Activated naive CD8-positive, alpha-beta T cell treated with anti-CD3 and anti-CD28 coated beads, Interleukin-2, amount 10 ng/mL, durations not matched to agents 7 days and 5 days (primary cell): ENCODE data around the gene WNT16. TPM values are rescaled to one million over a fixed set of nuclear protein-coding genes. Genes with fewer than 3 reads are reported as not detected.

Source experiments
- ATAC-seq: fragments of 150-1000 bp; cut with Tn5 transposase; one replicate; pipeline ENCODE4 v1.10.0; 2021; ENCODE audit warnings: low read depth, moderate library complexity
- POLR2A ChIA-PET: fragments of 350-600 bp; sonication (Branson Sonifier 250); formaldehyde crosslinking; loops from one replicate; lab custom pipeline; 2021; ENCODE audit warnings: antibody characterized with exemption; lab: Charles Lee
- DNase-seq: peaks from one replicate; pipeline ENCODE4 v3.0.0; 2021
- H3K27ac Mint-ChIP-seq: one replicate; pipeline ENCODE4 v1.8.0; 2022; ENCODE audit warnings: mild to moderate bottlenecking, mixed read lengths
- H3K27me3 Mint-ChIP-seq: one replicate; pipeline ENCODE4 v1.8.0; 2022; ENCODE audit warnings: mild to moderate bottlenecking, moderate library complexity, mixed read lengths
- H3K36me3 Mint-ChIP-seq: one replicate; pipeline ENCODE4 v1.8.0; 2021; ENCODE audit warnings: mild to moderate bottlenecking, mixed read lengths
- H3K4me1 Mint-ChIP-seq: one replicate; pipeline ENCODE4 v1.8.0; 2021; ENCODE audit warnings: mixed read lengths
- H3K4me3 Mint-ChIP-seq: one replicate; pipeline ENCODE4 v1.8.0; 2022; ENCODE audit warnings: mild to moderate bottlenecking, moderate library complexity, mixed read lengths
- H3K9me3 Mint-ChIP-seq: one replicate; pipeline ENCODE4 v1.8.0; 2021; ENCODE audit warnings: mixed read lengths
- total RNA-seq, 2 experiments: library from RNA; stranded (reverse); gene quantifications; one replicate each; pipeline ENCODE4 v1.2.3, GENCODE V29; 2021

The WNT16 gene
- total RNA-seq, 2 experiments from 2014 or later, result not detected

DNA sequence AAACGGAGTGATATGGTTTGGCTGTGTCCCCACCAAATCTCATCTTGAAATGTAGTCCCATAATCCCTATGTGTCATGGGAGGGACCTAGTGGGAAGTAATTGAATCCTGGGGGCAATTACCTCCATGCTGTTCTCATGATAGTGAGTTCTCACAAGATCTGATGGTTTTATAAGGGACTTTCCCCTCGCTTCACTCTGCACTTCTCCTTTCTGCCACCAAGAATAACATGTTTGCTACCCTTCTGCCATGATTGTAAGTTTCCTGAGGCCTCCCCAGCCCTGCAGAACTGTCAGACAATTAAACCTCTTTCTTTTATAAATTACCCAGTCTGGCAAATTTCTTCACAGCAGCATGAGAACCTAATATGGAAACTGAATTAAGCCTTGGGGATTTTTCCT is 48.2 kb downstream of the WNT16 start:
- Mint-ChIP-seq H3K27ac (no peak overlapping the region), H3K4me1 (peaks cover 8% of the 10 kb centered on the region), H3K9me3 (no peaks in the 10 kb centered on the region), H3K27me3 (no peaks in the 10 kb centered on the region), H3K36me3 (peaks cover 16% of the 10 kb centered on the region), H3K4me3 (no peak overlapping the region)
- POLR2A ChIA-PET, result no interaction called here
- ATAC-seq, result no peak
- no peak for DNase-seq

DNA sequence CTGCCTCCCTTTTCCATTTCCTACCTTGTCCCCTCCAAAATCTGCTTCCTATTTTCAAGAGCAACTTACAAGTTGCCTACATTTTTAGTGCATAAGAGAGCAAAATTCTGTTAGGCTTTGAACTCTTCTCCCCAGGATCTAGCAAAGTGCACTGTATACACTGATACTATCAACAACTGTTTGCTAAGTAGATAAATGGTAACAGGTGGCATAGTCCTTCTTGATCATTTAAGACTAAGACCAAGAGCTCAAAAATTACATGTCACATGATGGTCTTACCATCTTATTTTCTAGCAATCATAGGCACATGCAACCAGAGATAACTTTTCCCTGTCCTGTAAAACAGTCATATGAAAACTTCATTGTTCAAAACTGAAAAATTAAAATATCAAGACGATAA is 51.1 kb downstream of the WNT16 start:
- no peak for ATAC-seq
- Mint-ChIP-seq H3K4me1 (peaks cover 11% of the 10 kb centered on the region), H3K27me3 (no peaks in the 10 kb centered on the region), H3K27ac (no peak overlapping the region), H3K36me3 (peaks cover 12% of the 10 kb centered on the region), H3K4me3 (no peak overlapping the region), H3K9me3 (no peaks in the 10 kb centered on the region)
- no peak for DNase-seq
- POLR2A ChIA-PET, result no interaction called here

DNA sequence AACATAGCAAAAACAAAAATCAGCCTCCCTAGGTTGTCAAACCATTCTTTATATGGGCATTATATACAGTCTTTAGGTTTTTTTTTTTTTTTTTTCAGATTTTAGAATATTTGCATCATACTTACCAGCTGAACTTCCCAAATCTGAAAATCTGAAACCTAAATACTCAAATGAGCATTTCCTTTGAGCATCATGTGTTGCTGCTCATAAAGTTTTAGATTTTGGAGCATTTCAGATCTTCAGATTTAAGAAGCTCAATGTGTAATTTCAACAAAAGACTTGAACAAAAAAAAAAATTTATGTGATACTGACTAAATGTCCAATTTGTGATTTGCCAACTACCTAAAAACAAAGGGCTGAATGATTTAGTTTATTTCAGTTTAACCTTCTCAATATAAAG is 53.7 kb downstream of the WNT16 start:
- no peak for DNase-seq
- no peak overlapping the region for H3K27ac Mint-ChIP-seq
- ATAC-seq, result no peak
- H3K4me3 Mint-ChIP-seq, result no peak overlapping the region
- no peaks in the 10 kb centered on the region for H3K27me3 Mint-ChIP-seq
- no peaks in the 10 kb centered on the region for H3K9me3 Mint-ChIP-seq
- H3K36me3 Mint-ChIP-seq, result peaks cover 8% of the 10 kb centered on the region
- peaks cover 24% of the 10 kb centered on the region for H3K4me1 Mint-ChIP-seq
- POLR2A ChIA-PET, result no interaction called here

DNA sequence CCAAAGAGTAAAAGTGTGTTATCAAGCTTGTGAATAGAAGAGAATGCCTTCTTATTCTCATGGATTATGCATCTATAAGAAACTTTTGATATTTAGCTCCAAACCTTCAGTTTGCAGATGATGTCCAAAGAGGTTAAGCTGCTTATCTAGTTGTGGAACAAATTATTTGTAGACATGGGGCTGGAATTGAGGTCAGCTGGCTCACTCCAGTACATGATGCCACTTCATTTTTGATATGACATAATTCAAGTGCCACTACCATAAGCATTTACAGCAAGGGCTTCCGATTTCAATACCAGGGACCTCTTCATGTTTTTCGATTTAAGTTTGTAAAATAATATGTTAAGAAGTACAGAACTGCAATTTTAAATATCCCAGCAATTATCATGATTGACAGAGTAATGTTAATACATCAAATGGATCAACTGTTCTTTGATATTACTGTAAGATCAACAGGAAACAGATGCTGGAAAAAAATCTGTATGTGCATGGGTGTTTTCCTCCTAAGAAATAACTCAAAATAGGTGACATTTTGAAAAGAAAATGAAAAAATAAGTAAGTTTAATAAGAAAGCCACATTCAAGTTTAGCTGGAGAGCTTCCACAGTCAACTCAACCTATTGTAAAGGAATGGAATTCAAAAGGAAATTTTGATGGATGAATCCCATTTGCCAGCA is 54.6 kb downstream of the WNT16 start:
- no peak overlapping the region for H3K4me3 Mint-ChIP-seq
- POLR2A ChIA-PET, result interaction anchor here (1.4 kb wide), 1 partner anchor 12 kb away, joined by 3 read pairs; no protein-coding TSS in a partner anchor
- ATAC-seq (no peak), DNase-seq (no peak)
- H3K27me3 Mint-ChIP-seq, result no peaks in the 10 kb centered on the region
- H3K4me1 Mint-ChIP-seq, result peaks cover 24% of the 10 kb centered on the region
- H3K27ac Mint-ChIP-seq, result no peak overlapping the region
- no peaks in the 10 kb centered on the region for H3K9me3 Mint-ChIP-seq
- peaks cover 6% of the 10 kb centered on the region for H3K36me3 Mint-ChIP-seq

DNA sequence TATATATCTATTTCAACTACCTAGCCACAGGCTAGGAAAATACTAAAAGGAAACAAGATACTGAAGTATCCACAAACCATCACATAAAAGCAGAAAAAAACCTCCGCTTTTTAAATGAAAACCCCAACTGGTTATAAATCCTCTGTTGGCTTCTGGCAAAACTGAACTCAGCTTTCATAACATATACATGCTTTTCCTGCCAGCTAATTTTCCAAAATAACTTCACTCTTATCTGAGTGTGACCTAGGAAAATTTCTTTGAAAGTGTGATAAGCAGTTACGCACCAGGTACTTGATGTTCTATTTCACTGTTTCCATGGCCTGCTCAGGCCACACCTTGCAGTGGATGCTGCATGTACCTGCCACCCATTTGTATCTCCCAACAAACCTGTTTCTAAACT is 55.5 kb downstream of the WNT16 start:
- Mint-ChIP-seq H3K4me1 (peaks cover 24% of the 10 kb centered on the region), H3K27ac (no peak overlapping the region), H3K36me3 (peaks cover 6% of the 10 kb centered on the region)

DNA sequence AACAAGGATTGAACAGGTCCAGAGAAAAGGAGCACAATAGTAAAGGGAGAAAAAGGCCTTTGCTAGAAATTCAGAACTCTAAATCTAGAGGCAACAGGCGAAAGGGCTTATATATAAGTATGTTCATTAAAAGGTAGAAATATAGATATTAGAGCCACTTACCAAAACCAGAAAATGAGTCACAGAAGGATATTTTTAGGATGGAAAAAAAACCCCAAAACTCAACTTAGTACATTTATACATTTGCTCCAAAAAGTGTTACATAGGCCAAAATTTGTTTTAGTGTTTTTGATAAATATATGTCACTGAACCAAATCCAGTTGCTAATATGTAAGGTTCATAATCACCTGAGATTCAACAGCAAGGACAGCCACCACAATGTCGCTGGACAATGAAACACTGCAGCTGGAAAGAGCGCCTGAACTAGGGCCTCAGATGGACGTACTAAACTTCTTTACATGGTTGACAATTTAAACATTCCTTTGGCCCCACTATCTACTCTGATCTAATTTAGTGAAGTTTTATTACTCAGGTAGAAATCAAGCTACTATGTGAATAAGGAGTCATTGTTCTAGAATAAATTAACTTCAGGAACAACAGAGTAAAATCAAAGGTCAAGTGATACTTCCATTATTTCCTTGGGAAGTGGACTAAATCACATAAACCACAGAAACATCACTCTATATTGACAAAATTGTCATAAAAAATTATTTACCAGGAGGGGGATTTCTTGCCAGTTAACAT is 56.4 kb downstream of the WNT16 start:
- Mint-ChIP-seq H3K4me3 (no peak overlapping the region), H3K36me3 (peaks cover 6% of the 10 kb centered on the region), H3K4me1 (peaks cover 26% of the 10 kb centered on the region), H3K27ac (no peak overlapping the region), H3K9me3 (no peaks in the 10 kb centered on the region), H3K27me3 (no peaks in the 10 kb centered on the region)
- ATAC-seq (no peak), DNase-seq (no peak)
- POLR2A ChIA-PET, result interaction anchor here (1.4 kb wide), 1 partner anchor 10 kb away, joined by 3 read pairs; no protein-coding TSS in a partner anchor

More for the DNA sequence above, 55.5 kb downstream of the WNT16 start:
- POLR2A ChIA-PET, result interaction anchor here (1.4 kb wide), 1 partner anchor 11 kb away, joined by 3 read pairs; no protein-coding TSS in a partner anchor
- ATAC-seq (no peak), DNase-seq (no peak)
- Mint-ChIP-seq H3K9me3 (no peaks in the 10 kb centered on the region), H3K4me3 (no peak overlapping the region), H3K27me3 (no peaks in the 10 kb centered on the region)

DNA sequence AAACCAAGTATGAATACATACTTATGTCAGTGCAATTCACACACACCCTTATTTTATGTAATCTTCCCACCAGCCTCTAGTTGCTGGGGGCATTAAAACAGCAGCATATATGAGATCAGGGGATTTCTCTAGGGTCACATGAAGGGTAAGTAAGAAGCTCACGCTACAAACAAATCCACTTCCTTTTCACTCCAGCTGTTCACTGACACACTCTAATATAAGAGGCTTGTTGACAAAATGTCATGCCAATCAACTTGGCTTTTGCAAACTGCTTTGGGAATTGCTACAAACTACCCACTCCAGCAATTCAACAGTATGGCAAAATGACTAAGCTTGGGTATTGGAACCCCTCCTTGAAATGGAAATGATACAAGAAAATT is 57.0 kb downstream of the WNT16 start:
- Mint-ChIP-seq H3K27me3 (no peaks in the 10 kb centered on the region), H3K9me3 (no peaks in the 10 kb centered on the region), H3K4me3 (no peak overlapping the region), H3K4me1 (peaks cover 30% of the 10 kb centered on the region), H3K27ac (no peak overlapping the region), H3K36me3 (peaks cover 6% of the 10 kb centered on the region)
- ATAC-seq (peak; percentile 81), DNase-seq (no peak)
- POLR2A ChIA-PET, result no interaction called here

DNA sequence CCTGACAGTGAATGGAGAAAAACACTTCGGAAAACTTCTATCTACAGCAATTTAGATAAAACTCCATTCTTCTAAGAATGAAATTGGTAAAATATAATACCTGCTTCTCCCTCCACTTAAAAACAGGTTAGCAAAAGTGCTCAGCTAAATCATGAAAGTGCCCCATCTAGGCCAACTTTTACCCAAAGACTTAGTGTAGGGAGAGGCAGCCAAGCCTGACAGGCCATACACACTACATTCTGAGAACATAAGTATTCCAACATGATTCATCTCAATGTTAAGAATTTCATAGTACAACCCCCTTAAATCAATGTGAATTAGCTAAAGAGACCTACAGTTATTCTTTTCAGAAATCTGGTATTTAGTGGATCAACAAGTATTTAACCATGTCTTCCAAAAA is 60.1 kb downstream of the WNT16 start:
- no peak for ATAC-seq
- H3K36me3 Mint-ChIP-seq, result peaks cover 14% of the 10 kb centered on the region
- no peak overlapping the region for H3K4me3 Mint-ChIP-seq
- H3K9me3 Mint-ChIP-seq, result no peaks in the 10 kb centered on the region
- H3K27me3 Mint-ChIP-seq, result no peaks in the 10 kb centered on the region
- POLR2A ChIA-PET, result no interaction called here
- no peak overlapping the region for H3K27ac Mint-ChIP-seq
- DNase-seq, result no peak
- peaks cover 30% of the 10 kb centered on the region for H3K4me1 Mint-ChIP-seq

DNA sequence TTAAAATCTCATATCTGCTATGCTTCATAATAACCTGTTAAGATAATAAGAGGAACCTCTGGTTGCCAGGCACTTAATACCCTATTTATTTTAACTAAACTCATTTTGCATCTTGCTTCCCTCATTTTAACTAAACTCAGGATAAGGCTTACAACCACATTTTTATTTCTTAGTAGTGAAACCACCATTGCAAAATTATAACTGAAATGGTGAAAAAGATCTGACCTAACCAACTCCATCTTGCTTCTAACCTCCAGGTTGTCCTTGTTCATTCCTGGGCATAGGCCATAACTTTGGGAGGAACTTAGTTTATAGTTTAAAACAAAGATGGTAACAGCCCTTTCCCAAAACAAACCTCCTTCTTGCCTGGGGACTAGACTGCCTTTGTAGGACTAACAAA is 61.3 kb downstream of the WNT16 start:
- POLR2A ChIA-PET, result interaction anchor here (1.0 kb wide), 1 partner anchor 17 kb away, joined by 3 read pairs; no protein-coding TSS in a partner anchor
- Mint-ChIP-seq H3K27me3 (no peaks in the 10 kb centered on the region), H3K27ac (no peak overlapping the region)

DNA sequence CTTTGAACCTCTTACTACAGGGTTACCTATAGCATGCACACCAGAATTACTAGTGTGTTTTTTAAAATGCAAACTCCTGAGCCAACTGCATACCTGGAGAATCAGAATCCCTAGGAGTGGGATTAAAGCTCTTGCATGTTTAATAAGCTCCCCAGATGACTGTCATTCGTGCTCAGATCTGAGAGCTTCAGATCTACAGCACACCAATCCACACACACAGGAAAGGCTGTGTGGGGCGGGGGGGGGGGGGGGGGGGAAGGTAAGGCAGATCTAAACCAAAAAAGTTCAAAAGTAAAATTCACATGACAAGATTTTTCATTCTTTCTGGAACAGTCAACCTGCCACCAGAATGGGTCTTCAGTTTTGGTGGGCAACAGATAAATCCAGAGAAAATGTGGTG is 61.8 kb downstream of the WNT16 start:
- H3K36me3 Mint-ChIP-seq, result peaks cover 14% of the 10 kb centered on the region
- H3K27me3 Mint-ChIP-seq, result no peaks in the 10 kb centered on the region
- POLR2A ChIA-PET, result interaction anchor here (1.0 kb wide), 1 partner anchor 18 kb away, joined by 3 read pairs; no protein-coding TSS in a partner anchor
- no peak for ATAC-seq
- DNase-seq, result no peak
- H3K4me1 Mint-ChIP-seq, result peaks cover 28% of the 10 kb centered on the region
- H3K27ac Mint-ChIP-seq, result no peak overlapping the region
- H3K4me3 Mint-ChIP-seq, result no peak overlapping the region
- H3K9me3 Mint-ChIP-seq, result no peaks in the 10 kb centered on the region

More for the DNA sequence above, 61.3 kb downstream of the WNT16 start:
- Mint-ChIP-seq H3K4me1 (peaks cover 26% of the 10 kb centered on the region), H3K36me3 (peaks cover 14% of the 10 kb centered on the region), H3K4me3 (no peak overlapping the region), H3K9me3 (no peaks in the 10 kb centered on the region)
- DNase-seq (no peak), ATAC-seq (no peak)

Other genes starting within 250 kb of the WNT16 start
- 10 to 100 TPM; 21.4 to 21.8 TPM for gene FAM3C, start 67.3 kb downstream of the WNT16 start, total RNA-seq